NCI-H2196 treated with DMSO at 0.1 percent for 48 hours (cell line): ENCODE measurements around the gene GADD45G.
A peak's percentile ranks its signal among the peaks of the same experiment; 100 is the strongest.

ENCODE experiments used
- DNase-seq: peaks from one replicate; lab custom pipeline; 2025; ENCODE audit not compliant: unreplicated experiment; lab: John Stamatoyannopoulos, UW

The GADD45G gene, protein sequence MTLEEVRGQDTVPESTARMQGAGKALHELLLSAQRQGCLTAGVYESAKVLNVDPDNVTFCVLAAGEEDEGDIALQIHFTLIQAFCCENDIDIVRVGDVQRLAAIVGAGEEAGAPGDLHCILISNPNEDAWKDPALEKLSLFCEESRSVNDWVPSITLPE

DNA sequence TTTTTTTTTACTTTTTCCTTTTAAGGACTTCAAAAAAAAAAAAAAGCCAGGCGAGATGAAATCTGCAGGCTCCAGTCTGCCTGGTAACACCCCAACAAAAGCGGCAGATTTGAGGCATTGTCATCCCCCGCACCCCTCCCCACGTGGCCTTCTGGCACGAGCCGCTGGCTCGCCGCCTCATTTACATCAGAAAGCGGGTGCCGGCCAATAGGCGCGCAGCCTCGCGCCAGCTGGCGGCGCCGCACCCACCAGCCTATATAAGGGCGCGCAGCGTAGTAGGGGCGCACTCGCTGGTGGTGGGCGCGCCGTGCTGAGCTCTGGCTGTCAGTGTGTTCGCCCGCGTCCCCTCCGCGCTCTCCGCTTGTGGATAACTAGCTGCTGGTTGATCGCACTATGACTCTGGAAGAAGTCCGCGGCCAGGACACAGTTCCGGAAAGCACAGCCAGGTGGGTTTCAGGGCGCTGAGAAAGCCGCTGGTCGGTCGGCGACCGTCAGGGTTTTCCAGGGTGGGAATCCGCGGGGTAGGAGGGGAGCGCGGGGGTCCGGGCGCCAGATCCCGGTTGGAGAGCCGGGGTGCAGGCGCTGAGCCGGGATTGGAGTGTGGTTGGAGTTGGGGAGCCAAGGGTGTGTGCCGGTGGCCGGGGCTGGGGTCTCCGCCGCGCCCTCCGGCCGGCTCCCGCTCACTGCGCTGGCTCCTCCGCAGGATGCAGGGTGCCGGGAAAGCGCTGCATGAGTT lies at the start of gene GADD45G:
Gene GADD45G, plus strand, starts transcription at position 284 of the 736 bp plus-strand sequence. Its CDS starts 110 bp downstream, at position 394.
- DNase-seq, result peak; percentile 81

DNA sequence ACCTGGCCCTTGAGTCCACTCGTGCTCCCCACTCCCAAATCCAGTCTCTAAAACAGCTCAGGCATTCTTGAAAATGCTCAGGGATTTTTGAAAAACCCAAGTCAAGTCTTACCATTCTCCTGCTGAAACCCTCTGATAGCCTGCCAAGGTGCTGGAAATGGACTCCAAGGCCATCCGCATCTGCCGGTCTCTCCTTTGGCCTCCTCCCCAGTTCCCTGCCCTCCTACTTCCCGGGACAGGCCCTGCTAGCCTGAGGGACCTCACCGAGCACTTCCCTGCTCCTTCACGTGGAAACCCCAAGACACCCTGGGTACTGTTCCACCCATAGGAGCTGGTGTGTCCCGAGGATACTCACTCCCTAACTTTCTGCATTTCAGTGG lies 49.8 kb upstream of the GADD45G start:
- DNase-seq, result no peak

DNA sequence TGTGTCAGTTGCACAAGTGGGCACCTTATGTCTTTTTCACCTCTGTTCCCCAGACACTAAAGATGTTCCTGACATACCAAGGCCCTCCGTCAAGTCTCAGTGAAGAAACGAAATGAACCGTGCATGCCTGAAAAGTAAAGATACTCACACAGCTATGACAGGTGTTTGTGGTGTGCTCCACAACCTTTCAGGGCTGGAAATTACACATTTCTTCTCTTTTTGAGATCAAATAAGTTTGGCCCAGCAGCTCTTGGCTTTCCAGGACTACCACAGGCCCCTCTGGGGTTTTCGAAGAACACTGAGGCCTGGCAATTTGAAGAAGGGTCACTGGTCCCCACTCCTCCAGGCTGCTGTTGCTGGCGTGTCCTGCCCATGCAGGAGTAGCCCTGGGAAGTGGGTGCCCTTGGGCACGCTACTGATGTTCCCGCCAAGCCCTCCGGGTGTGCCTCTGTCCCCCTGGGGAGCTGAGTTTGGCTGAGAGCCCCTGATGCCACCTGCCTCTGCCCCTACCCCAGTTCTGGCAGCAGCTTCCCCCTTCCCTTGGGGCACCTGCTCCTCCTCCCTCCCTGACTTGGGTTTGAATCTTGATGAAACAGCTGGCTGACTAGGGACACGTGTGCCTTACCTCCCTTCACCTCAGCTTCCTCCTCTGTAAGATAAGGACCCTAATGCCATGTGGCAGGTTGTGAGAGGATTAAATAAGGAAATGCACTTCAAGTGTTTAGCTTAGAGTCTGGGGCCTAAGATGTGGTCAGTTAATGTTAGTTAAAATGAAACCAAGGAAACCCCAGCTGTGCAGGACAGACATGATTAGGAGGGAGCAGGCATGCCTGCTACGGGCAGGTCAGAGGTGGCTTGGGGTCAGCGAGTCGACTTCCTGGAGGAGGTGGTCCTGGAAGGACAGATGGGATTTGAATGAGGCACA lies 49.1 kb upstream of the GADD45G start:
- DNase-seq, result no peak

DNA sequence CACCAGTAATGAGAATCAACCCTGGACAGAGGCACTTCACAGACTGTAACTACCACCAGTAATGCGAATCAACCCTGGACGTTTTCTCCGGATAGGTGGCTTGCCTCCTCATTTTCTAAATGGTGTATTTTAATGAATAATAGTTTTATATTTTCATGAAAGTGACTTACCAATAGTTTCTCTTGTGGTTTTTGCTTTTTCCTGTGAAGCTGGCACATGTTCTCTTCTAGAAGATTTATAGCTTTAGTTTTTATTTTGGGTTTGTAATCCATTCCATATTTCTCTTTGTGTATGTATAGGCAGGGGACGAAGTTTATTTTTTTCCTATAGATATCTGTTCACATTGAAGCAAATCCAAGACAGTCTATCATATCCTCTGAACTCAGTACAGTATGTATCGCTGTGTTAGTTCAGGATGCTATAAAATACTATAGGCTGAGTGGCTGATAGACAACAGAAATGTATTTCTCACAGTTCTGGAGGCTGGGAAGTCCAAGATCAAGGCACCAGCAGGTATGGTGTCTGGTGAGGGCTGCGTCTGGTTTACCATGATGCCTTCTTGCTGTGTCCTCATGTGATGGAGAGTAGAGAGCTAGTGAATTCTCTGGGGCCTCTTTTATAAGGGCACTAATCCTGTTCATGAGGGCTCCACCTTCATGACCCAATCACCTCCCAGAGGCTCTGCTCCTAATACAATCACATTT lies 46.5 kb upstream of the GADD45G start:
- no peak for DNase-seq

DNA sequence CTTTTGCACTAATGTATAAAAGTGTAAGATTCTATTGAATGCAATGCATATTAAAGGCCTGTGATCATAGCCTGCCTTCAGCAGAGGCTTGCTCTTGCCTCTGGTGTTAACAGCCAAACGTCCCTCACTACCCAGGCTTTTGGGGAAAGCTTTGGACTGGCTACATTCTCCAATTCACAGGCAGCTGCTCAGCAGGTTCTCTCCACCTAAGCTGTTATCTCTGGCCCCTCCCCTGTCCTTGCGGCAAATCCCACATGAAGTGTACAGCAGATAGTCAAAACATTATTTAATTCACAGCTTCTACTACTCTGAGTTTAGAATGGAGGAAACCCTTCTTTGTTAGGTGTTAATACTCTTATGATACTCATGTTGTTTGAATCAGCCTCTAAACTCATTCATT lies 45.9 kb upstream of the GADD45G start:
- no peak for DNase-seq

DNA sequence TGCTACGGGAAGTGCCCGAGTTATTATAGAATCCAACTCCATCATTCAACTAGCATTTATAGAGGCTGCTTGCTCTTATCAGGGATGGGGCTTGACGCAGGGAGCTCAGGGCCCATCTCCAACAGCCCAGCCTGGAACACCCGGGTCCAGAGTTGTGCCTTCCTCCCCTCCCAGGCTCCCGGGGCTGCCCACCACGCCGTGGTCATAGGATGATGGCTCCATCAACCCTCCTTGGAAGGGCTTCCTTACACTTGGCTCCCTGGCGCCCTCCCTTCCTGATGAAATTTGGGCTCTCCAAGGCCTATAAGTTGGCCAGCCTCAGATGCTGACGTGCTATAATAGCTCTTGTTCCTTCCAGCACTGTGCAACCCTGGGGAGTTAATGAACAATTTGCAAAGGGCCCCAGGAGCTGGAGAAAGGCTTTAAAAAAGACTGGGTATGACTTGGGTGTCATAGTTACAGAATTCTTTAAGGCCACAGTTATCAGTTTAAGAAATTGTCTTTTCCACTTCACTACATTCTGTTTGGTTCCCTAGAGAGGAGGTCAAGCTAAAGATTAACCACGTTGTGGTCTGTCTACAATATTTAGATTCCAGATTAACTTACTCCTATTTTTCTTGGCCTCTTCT lies 42.5 kb upstream of the GADD45G start:
- DNase-seq, result no peak

DNA sequence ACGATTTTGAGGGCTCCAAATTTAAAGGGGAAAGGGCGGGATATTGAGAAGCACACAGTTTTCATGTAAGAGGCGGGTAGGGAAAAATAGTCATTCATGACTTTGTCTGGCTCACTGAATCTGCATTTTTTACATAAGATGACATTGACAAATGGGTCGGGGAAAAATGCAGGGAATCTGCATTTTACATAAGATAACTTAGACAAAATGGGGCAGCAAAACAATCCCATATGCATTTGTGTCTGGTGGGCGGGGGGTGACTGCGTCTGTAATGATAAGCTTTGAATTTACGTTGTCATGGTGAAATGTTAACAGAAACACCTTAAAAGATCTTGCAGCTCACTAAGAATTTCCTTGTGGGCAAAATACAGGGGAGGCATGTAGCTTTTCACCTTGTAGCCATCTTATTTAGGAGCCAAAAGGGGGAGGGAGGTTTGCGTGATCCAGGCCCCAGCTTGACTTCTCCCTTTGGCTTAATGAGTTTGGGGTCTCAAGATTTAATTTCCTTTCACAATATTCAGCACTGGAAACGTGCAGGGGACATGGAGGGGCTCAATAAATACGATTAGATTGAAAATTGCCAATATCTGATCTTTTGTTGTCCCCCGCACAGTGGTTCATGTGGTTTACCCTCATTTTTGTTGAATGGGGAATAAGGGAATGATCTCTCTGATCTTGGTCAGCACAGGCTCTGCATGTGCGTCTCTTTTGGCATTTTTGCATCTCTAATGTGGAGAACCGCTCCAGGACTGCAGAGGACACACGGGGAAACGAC lies 41.1 kb upstream of the GADD45G start:
- no peak for DNase-seq

DNA sequence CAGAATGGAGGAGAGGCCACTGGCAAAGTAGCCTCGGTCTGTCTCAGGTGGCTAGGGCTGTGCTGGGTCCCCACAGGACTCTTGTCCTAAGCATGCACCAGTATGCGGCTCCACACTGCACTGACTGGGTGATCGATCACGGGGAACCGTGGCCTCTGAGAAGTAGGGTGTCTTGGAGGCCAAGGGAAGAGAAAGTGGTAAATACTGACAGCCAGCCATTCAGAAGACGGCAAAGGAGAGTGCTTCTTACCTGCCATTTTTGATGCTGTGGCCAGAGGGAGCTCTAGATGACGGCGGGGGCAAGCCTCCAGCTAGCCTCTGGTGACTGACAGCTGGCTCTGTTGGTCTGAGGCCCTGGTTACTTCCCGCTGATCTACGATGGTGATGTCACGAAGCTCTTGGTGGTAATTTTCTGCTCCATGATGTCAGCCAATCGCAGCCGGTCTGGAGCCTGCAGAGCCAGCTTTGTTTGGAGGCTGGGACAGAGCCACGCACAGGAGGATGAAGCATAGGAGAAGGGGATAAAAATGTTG lies 40.4 kb upstream of the GADD45G start:
- no peak for DNase-seq

DNA sequence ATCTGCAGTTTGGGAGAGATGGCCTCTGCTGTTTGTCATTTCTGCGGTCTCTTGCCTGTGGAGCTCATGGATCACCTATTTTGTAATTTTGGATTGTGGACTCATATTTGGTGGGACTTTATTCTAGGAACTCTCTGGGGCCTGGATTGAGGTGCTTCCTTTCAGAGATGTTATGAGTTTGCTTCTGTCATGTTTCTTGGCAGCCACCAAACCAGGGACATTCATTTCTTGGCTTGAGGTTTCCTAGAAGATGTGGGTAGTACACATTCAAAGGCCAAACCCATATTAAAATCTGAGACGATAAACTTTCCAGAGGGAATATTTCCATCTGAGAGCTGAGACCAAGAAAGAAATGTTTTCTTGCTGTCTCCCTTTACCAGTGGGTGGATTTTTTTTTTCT lies 37.2 kb upstream of the GADD45G start:
- no peak for DNase-seq

DNA sequence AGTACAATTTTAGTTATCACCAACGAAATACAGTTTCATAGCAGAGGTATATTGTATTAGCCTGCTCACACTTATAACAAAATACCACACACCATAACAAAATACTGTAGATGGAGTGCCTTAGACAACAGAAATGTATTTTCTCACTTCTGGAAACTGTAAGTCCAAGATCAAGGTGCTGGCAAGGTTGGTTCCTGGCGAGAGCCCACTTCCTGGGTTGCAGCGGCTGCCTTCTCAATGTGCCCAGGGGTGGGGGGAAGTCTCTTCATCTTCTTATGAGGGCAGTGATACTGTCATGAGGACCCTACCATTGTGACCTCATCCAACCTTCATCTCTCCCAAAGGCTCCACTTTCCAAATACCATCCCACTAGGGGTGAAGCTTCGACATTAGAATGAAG lies 30.5 kb upstream of the GADD45G start:
- DNase-seq, result no peak

DNA sequence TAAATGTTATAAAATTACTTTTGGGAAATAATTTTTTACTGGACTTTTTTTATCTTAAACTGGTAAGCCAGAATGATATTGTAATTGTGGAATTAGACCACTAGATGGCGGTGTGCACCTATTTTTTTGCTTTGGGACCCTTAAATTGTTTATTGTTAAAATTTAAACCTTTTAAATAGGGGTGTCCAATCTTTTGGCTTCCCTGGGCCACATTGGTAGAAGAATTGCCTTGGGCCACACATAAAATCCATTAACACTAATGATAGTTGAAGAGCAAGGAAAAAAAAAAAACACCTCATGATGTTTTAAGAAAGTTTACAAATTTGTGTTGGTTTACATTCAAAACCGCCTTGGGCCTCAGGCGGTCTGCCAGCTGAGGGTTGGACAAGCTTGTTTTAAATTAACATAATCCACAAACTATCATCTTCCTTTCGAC lies 28.4 kb upstream of the GADD45G start:
- DNase-seq, result no peak

DNA sequence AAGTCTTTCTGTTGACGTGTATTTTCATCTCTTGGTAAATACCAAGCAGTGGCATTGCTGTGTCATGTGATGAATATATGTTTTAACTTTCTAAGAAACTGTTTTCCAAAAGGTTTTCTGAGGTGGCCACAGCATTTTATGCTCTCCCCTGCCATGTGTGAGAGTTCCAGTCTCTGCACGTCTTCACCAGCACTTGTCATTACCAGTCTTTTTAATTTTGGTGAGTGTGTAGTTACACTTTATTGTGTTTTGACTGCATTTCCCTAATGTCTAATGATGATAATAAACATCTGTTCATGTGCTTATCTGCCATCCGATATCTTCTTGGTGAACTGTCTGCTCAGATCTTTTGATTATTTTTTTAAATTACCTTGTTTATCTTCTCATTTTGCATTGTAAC lies 27.4 kb upstream of the GADD45G start:
- no peak for DNase-seq

DNA sequence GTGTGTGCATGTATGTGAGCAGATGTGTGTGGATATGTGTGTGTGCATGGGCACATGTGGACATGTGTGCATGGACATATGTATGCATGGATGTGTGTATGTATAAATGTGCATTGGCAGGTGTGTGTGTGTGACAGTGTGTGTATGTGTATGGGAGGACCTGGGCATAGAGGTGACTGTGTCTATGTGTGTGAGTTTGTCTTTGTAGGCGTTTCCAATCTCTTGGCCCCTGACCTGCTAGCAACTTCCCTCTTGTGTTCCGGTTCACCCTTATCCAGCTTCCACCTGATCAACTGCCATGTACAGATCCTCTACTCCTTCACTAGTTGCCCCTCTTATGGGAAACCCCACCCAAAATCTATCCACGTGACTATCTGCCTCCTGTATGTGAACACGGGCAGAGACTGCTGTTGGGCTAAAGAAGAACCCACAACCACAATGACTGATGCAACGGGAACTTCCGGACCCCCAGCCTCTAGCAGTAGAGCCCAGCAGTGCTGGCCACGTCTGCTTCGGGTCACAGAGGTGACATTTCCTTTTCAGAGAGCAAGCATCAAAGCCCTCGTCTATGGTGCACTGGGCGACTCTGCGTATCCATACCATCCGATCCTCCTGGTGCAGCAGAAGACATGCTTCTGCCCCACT lies 24.9 kb upstream of the GADD45G start:
- DNase-seq, result no peak

DNA sequence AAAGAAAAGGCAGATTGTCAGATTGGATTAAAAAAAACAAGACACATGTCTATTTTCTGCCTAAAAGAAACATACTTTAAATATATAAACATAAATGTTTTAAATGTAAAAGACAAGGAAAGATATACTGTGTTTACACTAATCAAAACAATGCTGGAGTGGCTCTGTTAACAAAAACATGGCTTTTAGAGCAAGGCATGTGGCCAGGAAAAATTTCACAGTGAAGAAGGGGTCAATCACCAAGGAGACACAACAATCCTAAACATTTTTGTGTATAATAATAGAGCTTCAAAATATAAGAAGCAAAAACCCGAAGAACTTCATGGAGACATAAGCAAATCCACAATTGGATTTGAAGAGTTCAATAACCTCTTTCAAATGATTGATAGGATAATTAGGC lies 18.5 kb upstream of the GADD45G start:
- DNase-seq, result no peak

DNA sequence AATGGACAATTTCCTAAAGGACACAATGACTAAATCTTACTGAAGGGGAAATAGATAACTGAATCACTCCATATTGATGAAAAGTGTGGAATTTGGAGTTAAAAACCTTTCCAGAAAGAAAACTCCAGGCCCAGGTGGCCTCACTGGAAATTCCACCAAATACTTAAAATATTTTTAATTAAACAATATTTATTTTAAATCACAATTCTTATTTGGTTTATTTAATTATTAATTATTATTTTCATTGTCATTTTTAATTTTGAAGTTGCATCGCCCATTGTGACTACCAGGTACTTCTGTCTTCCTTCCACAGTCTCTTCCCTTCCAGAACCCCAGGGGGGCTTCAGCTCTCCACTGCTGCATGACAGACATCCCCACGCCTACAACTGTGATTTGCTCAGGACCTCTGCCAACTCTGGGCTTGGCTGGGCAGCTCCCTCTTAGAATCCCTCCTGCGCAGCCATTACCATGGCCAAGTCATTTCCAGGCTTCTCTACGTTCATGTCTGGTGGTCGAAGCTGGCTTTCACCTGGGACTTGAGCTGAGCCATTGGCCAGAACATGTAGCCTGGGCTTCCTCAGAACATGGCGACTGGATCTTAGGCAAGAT lies 16.4 kb upstream of the GADD45G start:
- no peak for DNase-seq

DNA sequence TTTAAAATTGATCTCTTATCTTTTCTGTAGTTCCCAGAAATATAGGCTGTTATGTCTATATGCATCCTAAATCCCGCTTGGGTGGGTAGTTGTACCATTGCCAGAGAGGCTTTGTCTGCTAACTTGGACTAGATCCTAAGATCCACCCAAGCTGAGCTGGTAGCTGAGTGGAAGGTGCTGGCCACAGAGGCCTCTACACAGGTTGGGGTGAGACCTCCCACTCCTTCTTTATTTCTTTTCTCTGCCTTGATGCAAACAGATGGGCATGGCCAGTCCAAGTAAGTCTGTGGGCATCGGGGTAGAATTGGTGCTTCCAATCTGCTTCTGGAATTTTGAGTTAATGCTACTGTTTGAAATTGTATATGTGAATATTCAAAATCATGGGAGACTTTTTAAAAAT lies 14.4 kb upstream of the GADD45G start:
- no peak for DNase-seq

DNA sequence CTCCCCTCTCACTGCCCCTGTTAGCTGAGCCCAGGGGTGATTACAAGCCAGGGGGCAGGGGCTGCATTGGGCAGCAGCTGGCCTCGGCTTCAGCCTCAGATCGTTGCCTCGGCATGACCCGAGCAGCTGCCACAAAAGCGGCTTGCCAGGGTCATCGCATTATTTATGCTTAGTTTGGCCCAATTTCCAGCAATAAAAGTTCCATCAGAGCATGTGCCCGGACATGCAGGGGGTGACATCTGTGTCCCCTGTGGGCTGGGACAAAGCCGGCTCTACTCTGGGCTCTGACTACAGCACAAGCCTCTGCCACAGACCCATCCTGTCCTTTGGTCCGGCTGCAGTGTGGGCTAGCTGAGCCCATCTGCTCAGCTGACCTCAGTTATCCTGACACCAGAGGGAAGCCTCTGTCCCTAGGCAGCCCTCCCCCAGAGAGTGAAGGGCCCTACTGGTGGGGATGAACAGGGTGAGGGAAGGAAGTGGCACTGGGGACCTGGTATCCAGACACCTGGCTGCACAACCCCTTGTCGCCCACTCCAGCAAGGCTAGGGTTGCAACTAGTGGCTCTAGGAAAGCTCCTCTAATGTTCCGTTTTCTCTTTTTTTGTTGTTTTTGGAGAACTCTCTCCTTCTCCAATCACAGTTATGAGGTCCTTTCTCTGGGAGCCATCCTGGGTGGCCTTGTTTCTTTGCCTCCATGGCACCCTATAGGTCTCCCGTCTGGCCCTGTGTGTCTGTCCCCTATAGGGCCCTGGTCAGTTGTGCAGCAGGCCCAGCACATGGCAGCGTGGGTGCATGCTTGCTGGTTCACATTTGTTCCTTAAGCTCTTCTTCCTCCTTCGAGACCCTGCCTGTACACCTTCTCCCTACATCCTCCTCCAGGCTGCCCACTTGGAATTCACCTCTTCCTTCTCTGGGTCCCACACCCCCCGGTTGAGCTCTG lies 13.3 kb upstream of the GADD45G start:
- DNase-seq, result no peak
